HG03342 (cell line): ENCODE data around the gene NME3.

Experiments used
- ATAC-seq: cut with Tn5 transposase; IDR thresholded peaks from one replicate; pipeline ENCODE4 v1.9.1; 2021; ENCODE audit warnings: mild to moderate bottlenecking, moderate library complexity; ENCODE audit not compliant: unreplicated experiment

Gene NME3

GRCh38 chr16:1770328-1771187 lies 785 bp downstream of the NME3 start:
- ATAC-seq: no peak

DNA sequence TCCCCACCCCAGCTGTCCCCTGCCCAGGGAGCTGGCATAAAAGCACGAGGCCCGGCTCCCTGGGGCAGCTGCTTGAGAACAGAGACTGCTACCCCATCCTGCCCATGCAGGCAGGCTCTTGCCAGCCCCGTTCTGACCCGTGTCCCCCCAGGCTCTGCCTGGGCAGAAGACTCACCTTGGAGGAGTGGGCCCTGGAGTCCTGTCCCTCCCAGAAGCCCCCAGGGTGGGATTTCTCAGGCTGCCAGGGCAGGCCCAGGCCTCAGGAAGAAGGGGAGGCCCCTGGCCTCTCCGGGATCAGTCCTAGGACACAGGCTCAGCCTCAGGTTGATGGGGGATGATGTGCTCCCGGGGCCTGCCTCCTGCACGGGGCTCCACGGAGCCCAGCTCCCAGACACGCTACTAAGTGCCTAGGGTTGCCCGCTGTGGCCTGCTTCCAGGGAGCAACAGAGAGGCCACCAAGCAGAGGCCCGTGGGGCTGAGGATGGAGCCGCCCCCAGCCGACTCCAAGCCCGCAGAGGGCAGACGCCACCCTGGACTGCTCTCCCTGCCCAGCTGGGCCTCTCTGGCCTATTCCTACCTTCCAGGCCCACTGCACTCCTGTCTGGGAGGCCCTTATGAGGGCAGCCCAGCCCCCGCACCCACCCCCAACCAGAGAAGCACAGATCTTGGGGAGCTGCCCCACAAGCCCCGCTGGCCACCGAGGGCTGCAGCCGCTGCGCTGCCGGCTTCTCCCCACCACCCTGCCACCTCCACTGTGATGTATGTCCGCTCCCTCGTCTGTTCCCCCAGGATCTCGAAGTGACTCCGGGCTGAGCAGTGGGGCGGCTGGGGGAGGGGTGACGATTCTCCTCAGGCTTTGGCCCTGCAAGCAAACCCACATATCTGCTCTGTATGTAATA lies 1.7 kb downstream of the NME3 start:
- no peak for ATAC-seq

DNA sequence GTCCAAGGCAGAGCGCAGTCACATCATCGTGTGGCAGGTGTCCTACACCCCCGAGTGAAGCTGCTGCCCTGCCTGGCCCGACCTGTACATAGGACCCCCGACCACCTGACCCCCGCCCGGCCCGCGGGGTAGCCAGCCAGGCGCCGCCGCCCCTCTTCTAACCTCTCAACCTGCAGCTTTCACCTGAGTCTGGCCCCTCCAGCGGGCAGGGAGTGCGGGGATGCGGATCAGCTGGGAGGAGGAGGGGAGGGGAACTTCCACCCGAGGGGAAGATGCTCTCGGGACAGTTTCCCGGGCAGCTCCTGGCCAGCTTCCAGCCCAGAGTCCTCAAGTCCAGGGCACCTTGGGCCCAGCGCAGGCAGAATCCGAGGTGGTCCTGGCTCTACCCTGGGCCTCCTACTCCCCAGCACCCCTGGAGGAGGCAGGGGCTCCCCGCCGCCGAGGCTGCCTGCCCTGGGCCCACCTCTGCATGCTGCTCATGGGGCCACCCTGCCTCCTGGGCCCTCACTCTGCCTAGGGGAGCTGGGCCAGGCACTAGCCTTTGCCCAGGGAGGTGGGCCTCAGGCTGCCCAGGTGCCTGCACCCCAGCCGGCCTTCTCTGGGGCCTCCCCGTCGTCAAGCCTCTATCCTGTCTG lies 2.5 kb downstream of the NME3 start:
- no peak for ATAC-seq

GRCh38 chr16:1768061-1768766 lies 3.1 kb downstream of the NME3 start:
- ATAC-seq: no peak

GRCh38 chr16:1767116-1767994 lies 4.0 kb downstream of the NME3 start:
- no peak for ATAC-seq

DNA sequence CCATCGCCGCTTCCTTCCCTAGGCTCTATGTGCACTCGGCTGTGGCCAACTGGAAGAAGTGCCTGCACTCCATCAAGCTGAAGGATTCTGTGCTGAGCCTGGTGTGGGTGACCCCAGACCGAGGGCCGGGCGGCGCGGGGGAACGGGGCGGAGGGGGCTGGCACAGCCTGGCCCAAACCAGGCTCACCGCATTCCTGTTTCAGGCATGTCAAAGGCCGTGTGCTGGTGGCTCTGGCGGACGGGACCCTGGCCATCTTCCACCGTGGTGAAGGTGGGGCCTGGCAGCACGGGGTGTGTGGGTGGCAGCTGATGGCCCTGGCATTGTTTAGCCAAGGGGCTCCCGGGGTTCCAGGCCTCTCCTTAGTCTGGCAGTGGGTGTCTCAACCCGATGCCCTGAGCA lies 4.6 kb downstream of the NME3 start:
- no peak for ATAC-seq

DNA sequence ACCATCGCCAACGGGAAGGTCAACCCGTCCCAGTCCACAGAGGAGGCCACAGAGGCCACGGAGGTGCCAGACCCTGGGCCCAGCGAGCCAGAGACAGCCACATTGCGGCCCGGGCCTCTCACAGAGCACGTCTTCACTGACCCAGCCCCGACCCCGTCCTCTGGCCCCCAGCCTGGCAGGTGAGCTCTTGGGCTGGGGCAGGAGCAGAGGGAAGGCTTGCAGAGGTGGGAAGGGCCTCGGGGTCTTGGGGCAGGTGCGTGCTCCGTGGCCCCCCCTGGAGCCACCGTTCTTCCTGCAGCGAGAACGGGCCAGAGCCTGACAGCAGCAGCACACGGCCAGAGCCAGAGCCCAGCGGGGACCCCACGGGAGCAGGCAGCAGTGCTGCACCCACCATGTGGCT lies 5.1 kb downstream of the NME3 start:
- ATAC-seq: no peak

DNA sequence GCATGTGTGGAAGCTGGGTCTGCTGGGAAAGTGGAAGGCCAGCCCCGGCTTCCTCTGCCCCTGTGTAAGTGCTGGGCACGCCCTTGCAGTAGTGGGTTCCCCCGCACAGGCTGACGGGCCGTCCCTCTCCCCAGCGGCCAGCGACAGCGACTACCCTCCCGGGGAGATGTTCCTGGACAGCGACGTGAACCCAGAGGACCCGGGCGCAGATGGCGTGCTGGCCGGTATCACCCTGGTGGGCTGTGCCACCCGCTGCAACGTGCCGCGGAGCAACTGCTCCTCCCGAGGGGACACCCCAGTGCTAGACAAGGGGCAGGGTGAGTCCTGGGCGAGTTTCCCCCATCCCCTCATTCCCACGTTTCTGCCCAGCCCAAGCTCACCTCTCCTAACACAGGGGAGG lies 5.5 kb downstream of the NME3 start:
- ATAC-seq: no peak

GRCh38 chr16:1764971-1765370 lies 6.4 kb downstream of the NME3 start:
- no peak for ATAC-seq

- no peak for ATAC-seq
These were observed 7.5 kb downstream of the NME3 start for GRCh38 chr16:1763521-1764511.

- ATAC-seq: no peak
These were observed 8.3 kb downstream of the NME3 start for GRCh38 chr16:1762879-1763520.

GRCh38 chr16:1762196-1762878 lies 9.0 kb downstream of the NME3 start:
- ATAC-seq: no peak

DNA sequence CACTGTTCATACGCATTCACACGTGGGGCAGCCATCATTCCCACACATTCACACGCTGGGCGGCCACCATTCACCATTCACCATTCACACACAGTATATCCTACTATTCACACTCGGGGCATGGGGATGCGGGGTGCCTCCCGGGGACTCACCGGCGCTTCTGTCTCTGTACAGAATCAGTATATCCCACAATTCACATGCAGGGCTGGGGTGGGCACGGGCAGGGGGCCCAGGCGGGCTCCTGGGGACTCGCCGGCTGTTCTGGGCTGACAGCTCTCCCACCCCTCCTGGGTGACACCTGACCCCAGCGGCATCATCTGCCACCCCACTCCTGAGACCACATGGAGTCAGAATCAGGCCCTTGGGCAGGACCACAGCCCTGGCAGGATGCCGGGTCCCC lies 9.6 kb downstream of the NME3 start:
- no peak for ATAC-seq

DNA sequence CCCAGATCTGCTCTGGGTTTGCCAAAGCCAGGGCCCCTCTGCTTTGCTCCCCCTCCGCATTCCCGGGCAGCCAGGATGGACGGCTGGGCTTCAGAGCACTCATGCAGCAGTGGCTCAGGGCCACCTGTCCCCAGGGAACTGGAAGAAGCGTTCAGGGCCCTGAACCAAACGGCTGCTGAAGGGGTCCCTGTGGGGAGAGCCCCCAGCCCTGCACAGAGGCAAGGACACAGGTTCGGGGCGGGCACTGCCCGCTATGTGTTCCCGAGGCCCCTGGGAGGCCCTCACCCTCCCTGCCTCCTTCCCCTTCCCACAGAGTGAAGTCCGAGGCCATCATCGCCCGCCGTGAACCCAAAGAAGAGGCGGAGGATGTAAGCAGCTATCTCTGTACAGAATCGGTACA lies 10.4 kb downstream of the NME3 start:
- no peak for ATAC-seq

GRCh38 chr16:1759511-1759910 lies 11.8 kb downstream of the NME3 start:
- ATAC-seq: no peak

DNA sequence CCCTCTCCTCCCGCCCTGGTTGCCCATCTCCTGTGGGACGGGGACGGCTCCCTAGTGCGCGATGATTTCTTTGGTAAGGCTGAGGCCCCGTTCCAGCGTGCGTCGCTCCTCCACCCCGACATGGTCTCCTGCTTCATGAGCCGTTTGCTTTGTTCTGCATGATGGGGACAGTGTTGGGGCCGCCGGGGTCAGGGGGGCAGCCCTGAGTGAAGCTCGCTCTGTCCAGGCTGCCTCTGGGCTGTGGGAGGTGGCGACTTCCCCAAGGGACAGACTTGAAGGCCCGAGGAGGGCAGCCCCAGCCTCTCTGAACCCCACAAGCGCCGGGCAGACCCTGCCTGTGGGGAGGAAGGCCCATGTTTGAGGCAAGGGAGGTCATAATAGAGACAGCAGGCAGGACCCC lies 12.4 kb downstream of the NME3 start:
- ATAC-seq: no peak

DNA sequence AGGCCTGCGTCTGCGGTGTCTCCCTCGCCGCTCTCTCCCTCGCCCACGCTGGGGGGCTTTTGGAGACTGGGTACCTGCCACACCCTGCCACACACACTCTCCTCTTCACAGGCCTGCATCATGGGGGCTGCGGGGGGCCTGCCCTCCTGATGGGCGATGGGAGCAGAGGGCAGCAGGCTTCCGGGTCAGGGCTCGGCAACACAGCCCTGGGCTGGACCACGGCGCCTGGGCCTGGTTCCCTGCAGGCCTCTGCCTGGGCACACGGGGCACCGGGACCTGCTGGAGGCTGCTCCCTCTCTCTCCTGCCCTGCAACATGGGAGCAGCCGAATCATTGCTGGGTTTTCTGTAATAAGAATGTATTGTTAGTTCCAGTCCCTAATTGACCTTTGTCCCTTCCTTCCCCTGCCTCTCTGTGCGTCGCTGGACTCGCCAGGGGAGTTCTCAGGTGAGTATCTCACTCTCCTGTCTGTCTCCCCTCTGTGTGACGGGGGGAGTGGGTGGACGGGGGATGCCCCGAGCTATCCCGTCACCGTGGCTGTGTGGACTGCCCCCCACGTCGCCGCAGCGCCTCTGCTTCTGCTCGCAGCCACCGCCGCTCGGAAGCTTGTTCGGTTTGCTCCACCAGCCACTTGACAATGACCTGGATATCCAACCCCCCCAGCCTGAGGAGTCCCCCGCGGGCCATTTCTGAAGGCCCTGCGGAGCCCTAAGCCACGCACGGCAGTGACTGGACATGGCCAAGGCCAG lies 13.5 kb downstream of the NME3 start:
- no peak for ATAC-seq
